Measurements from ENCODE around the gene GKAP1.

DNA sequence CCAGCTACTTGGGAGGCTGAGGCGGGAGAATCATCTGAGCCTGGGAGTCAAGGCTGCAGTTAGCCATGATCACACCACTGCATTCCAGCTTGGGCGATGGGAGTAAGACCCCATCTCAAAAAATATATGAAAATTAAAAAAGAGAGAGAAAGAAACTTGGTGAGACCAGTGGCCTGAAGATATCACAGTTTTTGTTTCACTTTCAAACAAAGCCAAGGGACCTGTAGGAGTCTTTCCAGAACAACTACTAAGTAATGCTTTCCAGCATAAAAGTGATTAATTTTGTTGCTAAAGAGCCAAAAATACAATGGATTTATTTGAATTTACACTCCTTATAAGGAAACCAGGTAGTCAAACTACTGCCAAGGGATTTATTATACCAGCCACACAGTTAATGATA is 23.5 kb downstream of the GKAP1 start:
- TF ChIP-seq, protein P1, sequence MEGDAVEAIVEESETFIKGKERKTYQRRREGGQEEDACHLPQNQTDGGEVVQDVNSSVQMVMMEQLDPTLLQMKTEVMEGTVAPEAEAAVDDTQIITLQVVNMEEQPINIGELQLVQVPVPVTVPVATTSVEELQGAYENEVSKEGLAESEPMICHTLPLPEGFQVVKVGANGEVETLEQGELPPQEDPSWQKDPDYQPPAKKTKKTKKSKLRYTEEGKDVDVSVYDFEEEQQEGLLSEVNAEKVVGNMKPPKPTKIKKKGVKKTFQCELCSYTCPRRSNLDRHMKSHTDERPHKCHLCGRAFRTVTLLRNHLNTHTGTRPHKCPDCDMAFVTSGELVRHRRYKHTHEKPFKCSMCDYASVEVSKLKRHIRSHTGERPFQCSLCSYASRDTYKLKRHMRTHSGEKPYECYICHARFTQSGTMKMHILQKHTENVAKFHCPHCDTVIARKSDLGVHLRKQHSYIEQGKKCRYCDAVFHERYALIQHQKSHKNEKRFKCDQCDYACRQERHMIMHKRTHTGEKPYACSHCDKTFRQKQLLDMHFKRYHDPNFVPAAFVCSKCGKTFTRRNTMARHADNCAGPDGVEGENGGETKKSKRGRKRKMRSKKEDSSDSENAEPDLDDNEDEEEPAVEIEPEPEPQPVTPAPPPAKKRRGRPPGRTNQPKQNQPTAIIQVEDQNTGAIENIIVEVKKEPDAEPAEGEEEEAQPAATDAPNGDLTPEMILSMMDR (IDR thresholded peaks at IDR 0.05), result no peak
- no peak for TF ChIP-seq POLR2A (IDR thresholded peaks at IDR 0.05)
